Measurements from ENCODE around the gene ATAD3B.
"Not testable (repeated sequence)": the region's sequence is repeated elsewhere in the genome, so short reads cannot be mapped to it uniquely, and the experiment has no call there.

Gene ATAD3B

GRCh38 chr1:1508775-1509464 is 37.4 kb downstream of the ATAD3B start:
- DNase-seq: not testable (repeated sequence)

- DNase-seq: not testable (repeated sequence)
Measured at GRCh38 chr1:1509465-1509850, 37.9 kb downstream of the ATAD3B start.

GRCh38 chr1:1510912-1511532 is 39.5 kb downstream of the ATAD3B start:
- no peak for DNase-seq

- peak; percentile 72 to 99 (median 97) for DNase-seq
Measured at GRCh38 chr1:1511533-1512285, 40.1 kb downstream of the ATAD3B start, which contains the start of gene ATAD3A. ATAD3A (plus strand) TSS chr1:1512162; CDS start chr1:1512269, 107 bp downstream.

GRCh38 chr1:1512425-1512824 is 40.9 kb downstream of the ATAD3B start:
- DNase-seq: not testable (repeated sequence)

GRCh38 chr1:1513675-1514074 is 42.1 kb downstream of the ATAD3B start:
- not testable (repeated sequence) for DNase-seq

- DNase-seq: not testable (repeated sequence)
Measured at GRCh38 chr1:1514376-1514775, 42.8 kb downstream of the ATAD3B start.

- not testable (repeated sequence) for DNase-seq
Measured at GRCh38 chr1:1516923-1517322, 45.4 kb downstream of the ATAD3B start.

GRCh38 chr1:1517973-1518620 is 46.5 kb downstream of the ATAD3B start:
- DNase-seq: no peak

- DNase-seq: not testable (repeated sequence)
Measured at GRCh38 chr1:1518621-1519007, 47.0 kb downstream of the ATAD3B start.

- not testable (repeated sequence) for DNase-seq
Measured at GRCh38 chr1:1519805-1520505, 48.4 kb downstream of the ATAD3B start.

GRCh38 chr1:1521331-1521730 is 49.8 kb downstream of the ATAD3B start:
- DNase-seq: no peak

GRCh38 chr1:1522536-1522935 is 51.0 kb downstream of the ATAD3B start:
- DNase-seq: not testable (repeated sequence)

GRCh38 chr1:1523226-1523625 is 51.7 kb downstream of the ATAD3B start:
- not testable (repeated sequence) for DNase-seq

GRCh38 chr1:1523651-1524050 is 52.1 kb downstream of the ATAD3B start:
- DNase-seq: peak in 2 of 58 donors; percentile 9 to 30

- DNase-seq: not testable (repeated sequence)
Measured at GRCh38 chr1:1524750-1525383, 53.3 kb downstream of the ATAD3B start.

GRCh38 chr1:1526476-1526875 is 54.9 kb downstream of the ATAD3B start:
- not testable (repeated sequence) for DNase-seq

- no peak for DNase-seq
Measured at GRCh38 chr1:1527092-1527816, 55.7 kb downstream of the ATAD3B start.
